HG02623 (cell line): ENCODE results near the gene RPS19BP1.
"Not testable (repeated sequence)": the region's sequence is repeated elsewhere in the genome, so short reads cannot be mapped to it uniquely, and the experiment has no call there.

Experiments used
- ATAC-seq: cut with Tn5 transposase; IDR thresholded peaks from one replicate; pipeline ENCODE4 v1.9.1; 2021; ENCODE audit warnings: moderate library complexity; ENCODE audit not compliant: unreplicated experiment

Gene RPS19BP1

GRCh38 chr22:39514373-39514973 is 18.1 kb downstream of the RPS19BP1 start:
- no peak for ATAC-seq

DNA sequence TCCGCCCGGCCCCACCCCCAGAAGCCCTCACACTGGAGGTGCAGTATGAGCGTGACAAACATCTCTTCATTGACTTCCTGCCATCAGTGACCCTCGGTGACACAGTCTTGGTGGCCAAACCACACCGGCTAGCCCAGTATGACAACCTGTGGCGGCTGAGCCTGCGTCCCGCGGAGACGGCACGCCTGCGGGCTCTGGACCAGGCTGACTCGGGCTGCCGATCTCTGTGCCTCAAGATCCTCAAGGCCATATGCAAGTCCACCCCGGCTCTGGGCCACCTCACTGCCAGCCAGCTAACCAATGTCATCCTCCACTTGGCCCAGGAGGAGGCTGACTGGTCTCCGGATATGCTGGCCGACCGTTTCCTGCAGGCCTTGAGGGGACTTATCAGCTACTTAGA is 18.8 kb downstream of the RPS19BP1 start:
- ATAC-seq, result no peak

DNA sequence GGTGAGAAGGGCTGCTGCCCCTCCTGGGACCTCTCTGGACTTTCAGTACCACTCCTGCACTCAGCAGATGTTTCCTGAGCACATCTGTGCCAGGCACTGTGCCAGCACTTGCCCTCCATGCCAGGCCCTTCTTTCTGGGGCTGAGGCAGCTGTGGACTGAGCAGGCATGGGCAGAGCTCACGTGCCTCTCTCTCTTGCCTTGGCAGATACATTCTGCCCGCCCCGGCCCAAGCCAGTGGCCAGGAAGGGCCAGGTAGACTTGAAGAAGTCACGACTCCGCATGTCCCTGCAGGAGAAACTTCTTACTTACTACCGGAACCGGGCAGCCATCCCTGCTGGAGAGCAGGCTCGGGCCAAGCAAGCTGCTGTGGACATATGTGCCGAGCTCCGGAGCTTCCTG is 20.5 kb downstream of the RPS19BP1 start:
- ATAC-seq, result no peak

DNA sequence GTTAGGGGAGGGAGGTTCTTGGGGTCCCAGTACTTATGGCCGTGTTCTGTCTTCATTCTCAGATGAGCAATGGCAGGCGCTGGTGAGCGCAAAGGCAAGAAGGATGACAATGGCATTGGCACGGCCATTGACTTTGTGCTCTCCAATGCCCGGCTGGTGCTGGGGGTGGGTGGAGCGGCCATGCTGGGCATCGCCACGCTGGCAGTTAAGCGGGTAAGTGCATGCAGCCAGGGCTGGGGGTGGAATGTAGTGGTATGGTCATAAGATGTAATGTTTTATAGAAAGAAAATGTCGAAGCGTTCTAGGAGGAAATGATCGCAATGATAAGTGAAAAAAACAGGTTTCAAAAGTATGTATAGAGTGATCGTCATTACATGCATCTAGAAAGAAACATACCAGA is 21.3 kb downstream of the RPS19BP1 start:
- no peak for ATAC-seq

DNA sequence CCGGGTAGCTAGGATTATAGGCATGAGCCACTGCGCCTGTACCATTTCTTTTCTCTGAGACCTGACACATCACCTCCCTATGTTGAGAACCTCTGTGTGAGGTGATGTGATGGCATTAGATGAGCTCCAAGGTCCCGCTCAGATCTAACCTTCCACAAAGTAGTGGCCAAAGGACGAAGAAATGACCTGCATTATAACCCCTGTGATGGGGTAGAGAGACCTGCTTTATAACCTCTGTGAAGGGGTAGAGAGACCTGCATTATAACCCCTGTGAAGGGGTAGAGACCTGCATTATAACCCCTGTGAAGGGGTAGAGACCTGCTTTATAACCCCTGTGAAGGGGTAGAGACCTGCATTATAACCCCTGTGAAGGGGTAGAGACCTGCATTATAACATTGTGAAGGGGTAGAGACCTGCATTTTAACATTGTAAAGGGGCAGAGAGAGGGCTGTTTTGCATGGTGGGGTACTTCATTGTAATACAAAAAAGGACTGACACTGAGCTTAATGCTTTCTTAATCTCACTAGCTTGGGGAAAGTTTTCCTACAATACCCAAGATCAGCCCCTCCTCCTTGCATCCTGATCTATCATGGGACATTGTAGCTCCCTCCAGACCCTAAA is 21.9 kb downstream of the RPS19BP1 start:
- ATAC-seq, result no peak

- no peak for ATAC-seq
Measured at GRCh38 chr22:39508393-39508792, 24.2 kb downstream of the RPS19BP1 start.

DNA sequence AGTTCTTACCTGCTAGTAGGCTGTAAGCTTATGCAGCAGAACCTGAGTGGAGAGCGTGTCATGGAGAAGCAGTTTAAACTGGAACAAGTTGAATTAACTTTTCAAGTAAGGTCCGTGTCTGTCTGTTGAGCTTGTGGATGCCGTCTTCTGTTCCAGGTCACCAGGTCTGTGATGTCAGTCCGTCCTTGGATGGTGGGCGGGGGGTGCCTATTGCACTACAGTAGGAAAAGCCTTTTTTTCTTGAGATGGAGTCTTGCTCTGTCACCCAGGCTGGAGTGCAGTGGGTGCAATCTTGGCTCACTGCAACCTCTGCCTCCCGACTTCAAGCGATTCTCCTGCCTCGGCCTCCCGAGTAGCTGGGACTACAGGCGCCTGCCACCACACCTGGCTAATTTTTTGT is 25.5 kb downstream of the RPS19BP1 start:
- ATAC-seq, result not testable (repeated sequence)

GRCh38 chr22:39504071-39504470 is 28.5 kb downstream of the RPS19BP1 start:
- ATAC-seq, result no peak

DNA sequence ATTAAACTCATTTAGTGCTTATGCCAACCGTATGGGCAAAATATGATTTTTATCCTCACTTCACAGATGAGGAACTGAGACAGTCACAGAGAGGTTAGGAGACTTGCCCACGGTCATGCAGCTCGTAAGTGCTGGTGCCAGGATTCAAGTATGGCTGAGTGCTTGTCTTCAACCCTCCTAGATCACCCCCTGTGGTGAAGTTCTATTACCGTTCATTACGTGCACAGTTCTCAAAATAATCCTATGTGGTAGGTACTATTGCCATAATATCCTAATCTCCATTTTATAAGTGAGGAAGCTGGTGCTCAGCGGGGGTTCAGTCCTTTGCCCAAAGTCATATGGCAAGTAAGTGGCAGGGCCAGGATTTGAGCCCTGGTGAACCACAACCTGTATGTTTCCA is 28.9 kb downstream of the RPS19BP1 start:
- ATAC-seq, result no peak

GRCh38 chr22:39502789-39503409 is 29.6 kb downstream of the RPS19BP1 start:
- no peak for ATAC-seq

DNA sequence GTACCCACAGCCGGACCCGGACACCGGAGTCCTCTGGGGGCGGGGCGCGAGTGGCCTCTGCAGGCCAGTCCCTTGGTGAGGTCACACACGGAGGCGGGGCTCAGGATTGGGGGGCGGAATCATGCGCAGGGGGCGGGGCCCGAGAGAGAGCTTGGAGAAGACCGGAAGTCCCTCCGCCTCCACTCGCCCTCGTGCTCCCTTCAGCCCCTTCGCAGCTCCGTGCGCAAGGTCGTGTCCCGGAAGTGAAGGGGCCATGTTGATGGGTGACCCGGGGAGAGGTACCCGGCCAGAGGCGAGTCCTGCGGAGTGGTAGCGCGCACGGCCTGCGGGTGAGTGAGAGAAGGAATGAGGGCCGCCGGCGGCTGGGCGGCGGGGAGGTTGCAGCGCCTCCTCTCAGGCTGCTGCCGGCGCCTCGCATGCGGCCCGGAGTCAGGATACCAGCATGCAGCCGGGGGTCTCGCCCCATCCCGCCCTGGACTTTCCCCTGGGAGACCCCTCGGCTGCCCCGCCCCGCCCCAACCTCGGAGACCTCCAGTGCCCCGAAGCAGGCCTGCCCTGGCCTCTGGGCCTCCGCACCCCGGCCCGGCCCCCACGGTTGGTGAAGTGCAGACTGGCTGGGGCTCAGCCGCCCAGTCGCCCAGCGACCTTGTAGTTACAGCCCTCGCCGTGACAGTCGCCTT is 30.3 kb downstream of the RPS19BP1 start, which contains the start of gene MIEF1:
Gene MIEF1, plus strand, starts transcription at position 182 of the 680 bp plus-strand sequence. CDS start 9,005 bp downstream, outside the sequence.
- peak; percentile 83 for ATAC-seq

- ATAC-seq, result no peak
Measured at GRCh38 chr22:39501644-39502108, 30.9 kb downstream of the RPS19BP1 start.

- ATAC-seq, result no peak
Measured at GRCh38 chr22:39500101-39500500, 32.4 kb downstream of the RPS19BP1 start.

- no peak for ATAC-seq
Measured at GRCh38 chr22:39498802-39499201, 33.7 kb downstream of the RPS19BP1 start.

GRCh38 chr22:39498368-39498767 is 34.2 kb downstream of the RPS19BP1 start:
- no peak for ATAC-seq

- ATAC-seq, result no peak
Measured at GRCh38 chr22:39497429-39497828, 35.1 kb downstream of the RPS19BP1 start.

- ATAC-seq, result no peak
Measured at GRCh38 chr22:39496131-39496838, 36.3 kb downstream of the RPS19BP1 start.

- no peak for ATAC-seq
Measured at GRCh38 chr22:39494471-39495120, 38.0 kb downstream of the RPS19BP1 start.

DNA sequence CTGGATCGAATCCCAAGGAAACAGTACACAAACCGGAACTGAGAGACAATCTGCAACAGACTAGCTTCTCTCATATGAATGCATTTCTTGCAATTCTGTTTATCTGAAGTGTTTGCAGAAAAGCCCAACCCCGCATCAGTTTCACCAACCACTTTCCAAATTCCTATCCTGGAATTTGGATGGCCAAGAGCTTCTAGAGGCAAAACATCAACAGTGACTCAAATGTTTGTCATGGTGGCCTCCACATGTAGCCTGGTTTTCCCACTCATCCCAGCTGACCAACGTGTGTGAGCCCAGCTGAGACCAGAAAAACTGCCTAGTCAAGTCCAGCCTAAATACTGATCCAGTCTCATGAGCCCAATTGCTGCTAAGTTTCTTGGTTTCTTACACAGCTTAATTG is 38.8 kb downstream of the RPS19BP1 start:
- no peak for ATAC-seq

GRCh38 chr22:39492186-39492585 is 40.4 kb downstream of the RPS19BP1 start:
- no peak for ATAC-seq

DNA sequence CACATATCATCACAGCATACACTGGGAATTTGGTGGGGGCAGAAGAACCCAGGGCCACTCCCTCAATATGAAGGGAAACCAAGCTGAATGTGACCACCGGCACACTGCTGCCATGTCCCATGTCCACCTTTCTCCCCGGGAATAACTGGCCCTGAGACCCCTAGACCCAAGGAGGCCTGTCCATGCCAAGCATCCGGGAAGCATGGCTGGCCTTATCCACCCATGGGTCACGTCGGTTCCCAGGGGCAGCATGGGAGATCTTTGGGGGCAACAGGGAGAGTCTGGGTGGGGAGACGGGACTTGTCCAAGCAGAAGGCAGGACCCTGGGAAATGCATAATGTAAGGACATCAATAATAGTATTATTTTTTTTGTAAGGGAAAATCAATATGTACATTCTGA is 40.9 kb downstream of the RPS19BP1 start:
- no peak for ATAC-seq
